HUES6 (cell line): ENCODE results near the gene MARVELD2.
"Not testable (repeated sequence)": the region's sequence is repeated elsewhere in the genome, so short reads cannot be mapped to it uniquely, and the experiment has no call there.

Source experiments
- H3K27ac ChIP-seq: 2 replicates; pipeline ENCODE4 v1.7.0; 2013; ENCODE audit warnings: low read depth, mild to moderate bottlenecking, low read length, inconsistent platforms
- H3K27me3 ChIP-seq: 2 replicates; pipeline ENCODE4 v1.6.1; 2013; ENCODE audit warnings: low read length; ENCODE audit not compliant: control insufficient read depth, insufficient read depth
- H3K36me3 ChIP-seq: 2 replicates; pipeline ENCODE4 v1.6.1; 2013; ENCODE audit warnings: low read length; ENCODE audit not compliant: control insufficient read depth, insufficient read depth
- H3K4me1 ChIP-seq: 2 replicates; pipeline ENCODE4 v1.6.1; 2013; ENCODE audit warnings: low read length; ENCODE audit not compliant: control insufficient read depth, insufficient read depth
- H3K4me3 ChIP-seq: 2 replicates; pipeline ENCODE4 v1.5.1; 2013; ENCODE audit warnings: low read depth, low read length
- H3K9ac ChIP-seq: one replicate; pipeline ENCODE4 v1.6.1; 2013; ENCODE audit warnings: mild to moderate bottlenecking, low read length
- H3K9me3 ChIP-seq: 2 replicates; pipeline ENCODE4 v1.6.1; 2013; ENCODE audit warnings: low read depth, low read length; ENCODE audit not compliant: control insufficient read depth, insufficient read depth

MARVELD2 gene

DNA sequence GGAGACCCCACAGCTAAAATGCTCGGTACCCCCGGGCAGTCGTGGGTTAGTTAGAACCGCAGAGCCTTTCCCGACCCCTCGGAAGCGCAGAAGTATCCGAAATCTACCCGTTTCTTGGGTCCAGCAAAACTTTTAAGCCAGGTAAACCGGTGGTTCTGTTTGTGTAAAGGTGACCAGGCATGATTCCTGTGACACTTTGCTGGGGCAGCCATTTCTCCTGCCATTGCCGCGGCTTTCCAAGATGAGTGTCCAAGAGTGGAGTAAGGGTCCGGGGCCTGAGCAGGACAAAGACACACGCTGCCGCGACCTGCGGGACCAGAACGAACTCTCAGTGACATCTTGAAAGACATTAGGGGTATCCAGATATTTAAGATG, 655 bp downstream of the MARVELD2 start:
- Histone ChIP-seq H3K4me1 (peaks cover 10% of the 10 kb centered on the region; the same call in 1 of the 2 replicates), H3K9me3 (no peaks in the 10 kb centered on the region), H3K4me3 (peak overlapping the region; percentile 77), H3K27me3 (peaks cover 4% of the 10 kb centered on the region; the same call in 1 of the 2 replicates), H3K36me3 (peaks cover 30% of the 10 kb centered on the region), H3K27ac (peak overlapping the region; percentile 86), H3K9ac (peak overlapping the region; percentile 86)

DNA sequence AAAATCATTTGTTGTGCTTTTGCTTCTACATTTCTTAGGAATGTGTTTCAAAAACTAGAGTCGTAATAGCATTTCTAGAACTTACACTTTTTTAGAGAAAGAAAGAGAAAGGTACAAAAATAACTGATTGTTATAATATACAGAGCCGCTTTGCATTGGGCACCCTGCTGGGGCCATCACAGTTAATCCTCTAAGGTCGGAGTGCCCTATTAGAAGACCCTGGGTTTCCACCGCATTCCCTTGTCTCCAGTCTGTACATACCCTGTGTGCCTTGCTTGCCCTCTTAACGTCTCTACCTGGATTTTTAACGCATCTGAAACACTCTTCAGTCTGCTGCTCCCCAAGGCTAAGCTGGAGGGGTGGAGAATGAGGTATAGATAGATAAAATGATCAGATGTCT, 1.3 kb downstream of the MARVELD2 start:
- Histone ChIP-seq H3K9ac (peak overlapping the region; percentile 86), H3K27ac (peak overlapping the region; percentile 86; the same call in 1 of the 2 replicates), H3K4me1 (peaks cover 10% of the 10 kb centered on the region; the same call in 1 of the 2 replicates), H3K4me3 (peak overlapping the region; percentile 77), H3K9me3 (no peaks in the 10 kb centered on the region), H3K36me3 (peaks cover 34% of the 10 kb centered on the region), H3K27me3 (peaks cover 4% of the 10 kb centered on the region; the same call in 1 of the 2 replicates)

DNA sequence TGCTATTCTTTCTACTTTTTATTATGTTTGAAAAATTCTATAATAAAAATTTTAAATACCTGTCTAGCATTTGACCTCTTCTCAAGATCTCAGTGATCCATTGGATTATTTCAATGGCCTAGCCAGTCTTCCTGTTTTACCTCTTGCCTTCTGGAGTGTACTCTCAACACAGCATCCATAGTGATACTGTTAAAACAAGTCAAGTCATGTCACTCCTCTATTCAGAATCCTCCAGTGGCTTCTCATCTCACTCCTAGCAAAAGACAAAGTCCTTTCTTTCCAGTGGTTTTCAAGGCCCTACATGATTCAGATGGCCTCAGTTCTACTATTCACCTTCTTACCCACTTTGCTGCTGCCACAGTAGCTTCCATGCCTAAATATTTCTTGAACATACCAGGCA, 1.8 kb downstream of the MARVELD2 start:
- Histone ChIP-seq H3K36me3 (peaks cover 29% of the 10 kb centered on the region), H3K27ac (no peak overlapping the region), H3K27me3 (peaks cover 4% of the 10 kb centered on the region; the same call in 1 of the 2 replicates), H3K9me3 (no peaks in the 10 kb centered on the region), H3K9ac (no peak overlapping the region), H3K4me1 (peaks cover 10% of the 10 kb centered on the region; the same call in 1 of the 2 replicates), H3K4me3 (peak overlapping the region; percentile 77)

DNA sequence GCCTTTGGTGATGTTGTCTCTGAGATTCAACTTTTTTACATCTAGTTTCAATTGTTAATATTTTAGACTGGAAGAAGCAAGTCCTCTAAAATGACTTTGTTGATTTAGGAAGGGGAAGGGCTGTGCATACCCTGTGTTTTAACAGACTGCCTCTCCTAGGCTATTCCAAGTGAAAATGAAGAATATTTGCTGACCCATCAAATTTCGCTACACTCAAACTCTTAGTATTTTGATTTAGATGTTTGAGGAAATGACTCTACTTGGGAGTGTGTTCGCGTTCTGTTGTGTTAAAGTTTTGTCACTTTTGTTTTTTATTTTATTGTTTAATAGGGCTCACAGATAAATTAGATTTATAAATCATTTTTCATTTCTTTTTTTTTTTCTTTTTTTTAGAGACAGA, 3.6 kb downstream of the MARVELD2 start:
- peaks cover 4% of the 10 kb centered on the region for H3K9me3 ChIP-seq
- peaks cover 4% of the 10 kb centered on the region; the same call in 1 of the 2 replicates for H3K27me3 ChIP-seq
- H3K9ac ChIP-seq: no peak overlapping the region
- H3K4me3 ChIP-seq: no peak overlapping the region
- H3K27ac ChIP-seq: no peak overlapping the region
- H3K36me3 ChIP-seq: peaks cover 33% of the 10 kb centered on the region
- H3K4me1 ChIP-seq: peaks cover 10% of the 10 kb centered on the region; the same call in 1 of the 2 replicates

GRCh38 chr5:69431424-69432303, 16.7 kb downstream of the MARVELD2 start:
- peaks cover 18% of the 10 kb centered on the region for H3K36me3 ChIP-seq
- H3K4me3 ChIP-seq: no peak overlapping the region
- H3K27ac ChIP-seq: no peak overlapping the region
- no peaks in the 10 kb centered on the region for H3K27me3 ChIP-seq
- H3K9ac ChIP-seq: no peak overlapping the region
- no peaks in the 10 kb centered on the region for H3K9me3 ChIP-seq
- H3K4me1 ChIP-seq: no peaks in the 10 kb centered on the region

DNA sequence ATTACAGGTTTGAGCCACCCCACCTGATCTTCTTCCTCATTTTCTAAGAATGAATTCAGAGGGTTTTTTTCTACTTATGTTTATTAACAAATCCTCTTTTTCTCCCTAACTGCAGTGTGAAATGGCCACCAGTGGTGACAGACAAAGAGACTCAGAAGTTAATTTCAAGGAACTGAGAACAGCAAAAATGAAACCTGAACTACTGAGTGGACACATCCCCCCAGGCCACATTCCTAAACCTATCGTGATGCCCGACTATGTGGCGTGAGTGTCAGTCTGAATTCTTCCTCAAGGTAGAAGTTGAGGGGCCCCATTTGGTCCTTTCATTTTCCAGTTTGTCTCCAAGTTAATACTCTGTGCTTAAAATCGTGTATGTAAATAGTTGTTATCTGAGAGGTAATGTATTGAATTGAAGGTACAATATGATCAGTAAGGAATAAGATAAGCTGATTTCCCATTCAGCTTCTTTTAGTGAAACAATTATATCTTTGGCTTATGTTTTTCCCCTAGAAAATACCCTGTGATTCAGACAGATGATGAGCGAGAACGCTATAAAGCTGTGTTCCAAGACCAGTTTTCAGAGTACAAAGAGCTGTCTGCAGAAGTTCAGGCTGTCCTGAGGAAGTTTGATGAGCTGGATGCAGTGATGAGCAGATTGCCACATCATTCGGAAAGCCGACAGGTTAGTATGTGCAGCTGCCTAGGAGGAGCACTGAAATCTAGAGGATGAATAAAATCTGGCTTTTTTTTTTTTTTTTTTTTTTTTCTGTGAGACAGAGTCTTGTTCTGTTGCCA, 17.7 kb downstream of the MARVELD2 start:
- H3K27ac ChIP-seq: no peak overlapping the region
- H3K9me3 ChIP-seq: no peaks in the 10 kb centered on the region
- no peak overlapping the region for H3K4me3 ChIP-seq
- H3K4me1 ChIP-seq: no peaks in the 10 kb centered on the region
- peaks cover 21% of the 10 kb centered on the region for H3K36me3 ChIP-seq
- H3K27me3 ChIP-seq: no peaks in the 10 kb centered on the region
- H3K9ac ChIP-seq: no peak overlapping the region

DNA sequence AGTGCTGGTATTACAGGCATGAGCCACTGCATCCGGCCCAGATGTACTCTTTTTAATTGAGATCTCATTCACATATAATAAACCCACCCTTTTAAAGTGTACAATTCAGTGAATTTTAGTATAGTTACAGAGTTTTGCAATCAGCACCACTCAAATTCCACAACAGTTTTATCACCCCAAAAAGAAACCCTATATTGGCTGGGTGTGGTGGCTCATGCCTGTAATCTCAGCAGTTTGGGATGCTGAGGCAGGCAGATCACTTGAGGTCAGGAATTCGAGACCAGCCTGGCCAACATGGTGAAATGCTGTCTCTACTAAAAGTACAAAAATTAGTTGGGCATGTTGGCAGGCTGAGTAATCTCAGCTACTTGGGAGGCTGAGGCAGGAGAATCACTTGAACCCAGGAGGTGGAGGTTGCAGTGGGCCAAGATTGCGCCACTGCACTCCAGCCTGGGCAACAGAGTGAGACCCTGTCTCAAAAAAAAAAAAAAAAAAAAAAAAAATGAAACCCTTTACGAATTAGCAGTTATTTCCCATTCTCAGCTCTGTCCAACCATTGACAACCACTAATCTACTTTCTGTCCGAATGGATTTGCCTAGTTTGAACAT, 20.5 kb downstream of the MARVELD2 start:
- H3K9me3 ChIP-seq, H3K9ac ChIP-seq, H3K27me3 ChIP-seq, H3K4me3 ChIP-seq, H3K27ac ChIP-seq, H3K4me1 ChIP-seq: not testable (repeated sequence)
- peaks cover 26% of the 10 kb centered on the region for H3K36me3 ChIP-seq

DNA sequence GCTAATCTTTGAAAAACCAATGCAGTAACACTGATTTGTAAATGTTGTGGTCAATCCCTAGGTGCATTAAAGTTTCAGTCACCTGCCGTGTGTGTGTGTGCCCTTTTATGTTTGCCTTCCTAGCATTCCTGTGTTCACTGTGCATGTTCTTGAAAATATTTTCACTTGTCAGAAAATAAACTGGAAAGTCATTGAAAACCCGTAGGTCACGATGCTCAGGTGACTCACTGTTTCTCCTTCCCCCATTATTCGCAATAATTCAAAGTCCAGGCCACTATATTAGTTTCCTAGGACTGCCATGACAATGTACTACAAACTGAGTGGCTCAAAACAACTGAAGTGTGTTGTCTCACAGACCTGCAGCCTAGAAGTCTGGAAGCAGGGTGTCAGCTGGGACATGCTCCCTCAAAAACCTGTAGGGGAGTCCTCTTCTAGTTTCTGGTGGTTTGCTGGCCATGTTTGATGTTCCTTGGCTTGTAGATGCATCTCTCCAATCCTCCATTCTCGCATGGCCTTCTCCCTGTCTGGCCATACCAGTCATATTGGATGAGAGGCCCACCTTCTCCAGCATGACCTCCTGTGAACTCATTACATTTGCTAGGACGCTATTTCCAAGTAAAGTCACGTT, 29.3 kb downstream of the MARVELD2 start:
- no peak overlapping the region for H3K27ac ChIP-seq
- H3K4me3 ChIP-seq: no peak overlapping the region
- H3K9ac ChIP-seq: no peak overlapping the region

GRCh38 chr5:69449511-69449910, 34.6 kb downstream of the MARVELD2 start:
- Histone ChIP-seq H3K27ac (no peak overlapping the region), H3K4me3 (no peak overlapping the region), H3K27me3 (no peaks in the 10 kb centered on the region), H3K36me3 (no peaks in the 10 kb centered on the region), H3K9me3 (no peaks in the 10 kb centered on the region), H3K4me1 (no peaks in the 10 kb centered on the region), H3K9ac (no peak overlapping the region)

More for the DNA sequence above, 29.3 kb downstream of the MARVELD2 start:
- Histone ChIP-seq H3K36me3 (0 out of 2 replicates have a peak, but pooled peaks cover 9% of the 10 kb centered on the region), H3K27me3 (no peaks in the 10 kb centered on the region), H3K9me3 (no peaks in the 10 kb centered on the region), H3K4me1 (no peaks in the 10 kb centered on the region)

GRCh38 chr5:69450116-69450515, 35.2 kb downstream of the MARVELD2 start:
- no peak overlapping the region for H3K4me3 ChIP-seq
- H3K9me3 ChIP-seq: no peaks in the 10 kb centered on the region
- H3K36me3 ChIP-seq: no peaks in the 10 kb centered on the region
- no peak overlapping the region for H3K9ac ChIP-seq
- H3K27me3 ChIP-seq: no peaks in the 10 kb centered on the region
- H3K4me1 ChIP-seq: no peaks in the 10 kb centered on the region
- H3K27ac ChIP-seq: no peak overlapping the region
